Activated gamma-delta T cell (primary cell): ENCODE data around the gene SENP7.
"Not testable (repeated sequence)": the region's sequence is repeated elsewhere in the genome, so short reads cannot be mapped to it uniquely, and the experiment has no call there.

Source experiments
- DNase-seq: peaks from one replicate; lab custom pipeline; 2025; lab: John Stamatoyannopoulos, UW

The SENP7 gene

GRCh38 chr3:101329016-101329673 lies 183.9 kb downstream of the SENP7 start:
- no peak for DNase-seq

GRCh38 chr3:101325393-101326134 lies 187.4 kb downstream of the SENP7 start:
- DNase-seq: no peak

DNA sequence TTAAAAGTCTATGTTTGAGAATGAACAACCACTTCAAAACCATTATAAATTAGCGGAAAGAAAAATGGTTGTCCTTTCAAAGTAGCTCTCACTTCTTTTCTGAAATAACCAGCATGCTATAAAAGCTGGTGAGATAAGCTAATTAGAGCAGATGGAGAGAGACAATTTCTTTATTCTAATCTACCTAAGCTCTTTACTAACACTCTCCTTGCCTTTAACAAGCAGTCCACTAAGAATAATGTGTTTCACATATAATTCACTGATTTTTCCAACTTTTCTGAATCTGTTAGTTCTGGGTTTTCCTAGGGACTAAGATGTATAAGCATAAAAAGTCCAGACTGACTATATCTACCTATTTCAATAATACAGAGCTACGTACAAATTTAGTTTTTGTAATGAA lies 192.5 kb downstream of the SENP7 start, which contains the start of gene IMPG2:
Gene IMPG2, minus strand, starts transcription at position 101 of the 400 bp plus-strand sequence. CDS start 203 bp downstream, outside the sequence.
- DNase-seq: no peak

- DNase-seq: no peak
Observed at GRCh38 chr3:101319531-101319930, 193.5 kb downstream of the SENP7 start.

DNA sequence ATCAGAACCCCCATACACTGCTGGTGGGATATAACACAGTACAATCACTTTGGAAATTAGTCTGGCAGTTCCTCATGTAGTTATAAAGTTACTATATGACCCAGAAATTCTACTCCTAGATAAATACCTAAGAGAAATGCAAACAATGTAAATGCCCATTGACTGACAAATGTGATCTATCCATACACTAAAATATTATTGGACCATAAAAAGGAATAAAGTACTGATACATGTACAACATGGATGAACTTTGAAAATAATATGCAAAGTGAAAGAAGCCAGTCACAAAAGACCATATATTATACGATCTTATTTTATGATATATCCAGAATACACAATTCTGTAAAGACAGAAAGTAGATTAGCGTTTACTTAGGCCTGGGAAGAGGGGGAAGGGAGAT lies 200.5 kb downstream of the SENP7 start:
- no peak for DNase-seq

DNA sequence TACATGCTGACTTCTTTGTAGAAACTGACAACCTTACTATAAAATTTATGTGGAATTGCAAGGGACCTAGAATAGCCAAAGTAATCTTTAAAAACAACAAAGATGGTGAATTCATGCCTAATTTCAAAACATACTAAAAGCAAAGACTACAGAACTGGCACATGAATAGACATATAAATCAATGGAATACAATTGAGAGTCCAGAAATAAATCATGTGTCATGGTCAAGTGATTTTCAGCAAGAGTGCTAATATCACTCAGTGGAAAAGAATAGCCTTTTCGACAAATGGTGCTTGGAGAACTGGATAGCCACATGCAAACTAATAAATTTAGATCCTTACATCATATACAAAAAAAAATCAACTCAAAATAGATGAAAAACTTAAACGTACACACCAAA lies 201.3 kb downstream of the SENP7 start:
- DNase-seq: no peak

GRCh38 chr3:101310978-101311375 lies 202.0 kb downstream of the SENP7 start:
- no peak for DNase-seq

- DNase-seq: not testable (repeated sequence)
Observed at GRCh38 chr3:101308147-101308772, 204.8 kb downstream of the SENP7 start.

- no peak for DNase-seq
Observed at GRCh38 chr3:101303836-101304235, 209.2 kb downstream of the SENP7 start.

DNA sequence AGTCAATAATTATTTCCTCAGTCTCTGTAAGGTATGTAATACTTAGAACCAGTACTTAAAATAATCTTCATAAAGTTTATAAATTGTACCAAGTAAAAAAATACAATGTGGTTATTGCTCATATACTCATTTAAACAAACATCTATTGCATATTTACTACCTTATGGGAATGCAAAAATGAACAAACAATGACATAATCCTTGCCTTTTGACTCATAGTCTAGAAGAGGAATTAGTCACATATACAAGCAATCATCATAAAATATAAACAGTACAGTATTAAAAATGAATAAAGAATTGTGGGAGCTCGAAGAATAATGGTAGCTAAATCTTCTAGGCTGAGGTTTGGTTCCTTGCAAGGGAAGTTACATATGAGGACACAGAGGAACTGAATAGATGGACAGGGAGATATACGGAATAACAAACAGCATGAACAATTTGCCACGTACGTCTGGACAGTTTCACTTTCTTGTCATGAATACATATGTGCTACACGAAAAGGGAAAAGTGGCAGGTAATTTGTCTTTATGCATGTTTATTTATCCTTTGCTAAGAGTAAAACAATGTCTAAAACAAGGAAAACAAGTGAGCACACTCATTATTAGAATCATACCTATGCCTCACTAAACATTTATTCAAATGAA lies 209.8 kb downstream of the SENP7 start:
- no peak for DNase-seq

- DNase-seq: no peak
Observed at GRCh38 chr3:101300073-101300472, 212.9 kb downstream of the SENP7 start.

DNA sequence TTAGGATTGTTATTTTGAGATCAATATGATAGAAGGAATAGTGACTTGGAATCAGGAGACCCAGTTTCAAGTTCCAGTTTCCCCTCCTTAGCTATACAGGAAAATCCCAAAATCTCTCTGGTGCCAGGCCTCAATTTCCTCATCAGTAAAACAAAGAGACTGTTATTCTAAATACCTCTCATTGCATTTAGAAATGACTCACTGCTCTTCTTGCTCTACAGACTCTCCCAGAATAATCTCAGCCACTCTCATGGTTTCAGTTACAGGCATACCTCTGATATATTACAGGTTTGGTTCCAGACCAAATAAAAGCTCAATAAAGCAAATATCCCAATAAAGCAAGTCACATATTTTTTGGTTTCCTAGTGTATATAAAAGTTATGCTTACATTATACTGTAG lies 221.0 kb downstream of the SENP7 start:
- DNase-seq: no peak

- DNase-seq: no peak
Observed at GRCh38 chr3:101288294-101288693, 224.7 kb downstream of the SENP7 start.

GRCh38 chr3:101284757-101285156 lies 228.3 kb downstream of the SENP7 start:
- DNase-seq: no peak

DNA sequence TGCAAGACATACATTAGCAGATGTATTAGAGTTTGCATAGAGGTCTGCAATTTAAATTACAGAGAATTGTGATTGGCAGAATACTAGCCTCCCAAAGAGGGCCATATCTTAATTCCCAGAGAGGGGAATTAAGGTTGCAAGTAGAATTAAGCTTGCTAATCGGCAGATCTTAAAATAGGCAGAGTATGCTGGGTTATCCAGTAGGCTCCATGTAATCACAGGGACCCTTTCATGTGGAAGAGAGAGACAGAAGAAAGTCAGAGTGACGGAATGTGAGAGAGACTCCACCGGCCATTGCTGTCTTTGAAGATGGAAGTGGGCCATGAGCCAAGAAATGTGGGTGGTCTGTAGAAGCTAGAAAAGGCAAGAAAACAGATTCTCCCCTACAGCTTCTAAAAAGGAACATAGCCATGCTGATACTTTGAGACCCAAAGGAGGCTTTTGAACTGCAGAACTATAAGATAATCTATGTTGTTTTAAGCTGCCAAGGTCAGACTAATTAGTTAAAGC lies 231.4 kb downstream of the SENP7 start:
- no peak for DNase-seq

GRCh38 chr3:101279765-101280385 lies 233.1 kb downstream of the SENP7 start:
- no peak for DNase-seq

GRCh38 chr3:101279162-101279561 lies 233.8 kb downstream of the SENP7 start:
- no peak for DNase-seq

- DNase-seq: no peak
Observed at GRCh38 chr3:101278727-101279126, 234.3 kb downstream of the SENP7 start.
